GM20431 (cell line): ENCODE measurements around the gene MAP4K1.
"Not testable (repeated sequence)": the region's sequence is repeated elsewhere in the genome, so short reads cannot be mapped to it uniquely, and the experiment has no call there.

ENCODE experiments used
- in situ Hi-C: fragments of 300-500 bp; cut with MseI, MboI; formaldehyde crosslinking; loops from one replicate; pipeline ENCODE4 v1.15.0; 2020; ENCODE audit warnings: low sequenced_read_pairs; ENCODE audit not compliant: unreplicated experiment

The MAP4K1 gene

GRCh38 chr19:38583219-38583984 is 34.4 kb downstream of the MAP4K1 start:
- in situ Hi-C loops, result no loop called here

- in situ Hi-C loops, result no loop called here
Measured at GRCh38 chr19:38580080-38580479, 37.7 kb downstream of the MAP4K1 start.

- in situ Hi-C loops, result not testable (repeated sequence)
Measured at GRCh38 chr19:38579304-38579703, 38.4 kb downstream of the MAP4K1 start.

- in situ Hi-C loops, result no loop called here
Measured at GRCh38 chr19:38577826-38578225, 39.9 kb downstream of the MAP4K1 start.

GRCh38 chr19:38571682-38572081 is 46.1 kb downstream of the MAP4K1 start:
- in situ Hi-C loops, result no loop called here

GRCh38 chr19:38569368-38569983 is 48.3 kb downstream of the MAP4K1 start:
- in situ Hi-C loops, result no loop called here

- in situ Hi-C loops, result no loop called here
Measured at GRCh38 chr19:38565691-38566105, 52.1 kb downstream of the MAP4K1 start.

- in situ Hi-C loops, result no loop called here
Measured at GRCh38 chr19:38564981-38565690, 52.6 kb downstream of the MAP4K1 start.

GRCh38 chr19:38563475-38563874 is 54.3 kb downstream of the MAP4K1 start:
- in situ Hi-C loops, result no loop called here

- in situ Hi-C loops, result no loop called here
Measured at GRCh38 chr19:38562096-38562495, 55.7 kb downstream of the MAP4K1 start.

- in situ Hi-C loops, result no loop called here
Measured at GRCh38 chr19:38561658-38562057, 56.1 kb downstream of the MAP4K1 start.

GRCh38 chr19:38561053-38561606 is 56.6 kb downstream of the MAP4K1 start:
- in situ Hi-C loops, result no loop called here

GRCh38 chr19:38559428-38560401 is 58.0 kb downstream of the MAP4K1 start:
- in situ Hi-C loops, result no loop called here

GRCh38 chr19:38558933-38559332 is 58.8 kb downstream of the MAP4K1 start:
- in situ Hi-C loops, result not testable (repeated sequence)

GRCh38 chr19:38557205-38557799 is 60.5 kb downstream of the MAP4K1 start:
- in situ Hi-C loops, result no loop called here

GRCh38 chr19:38556521-38557174 is 61.1 kb downstream of the MAP4K1 start:
- in situ Hi-C loops, result no loop called here

- in situ Hi-C loops, result no loop called here
Measured at GRCh38 chr19:38555200-38555599, 62.6 kb downstream of the MAP4K1 start.

GRCh38 chr19:38554676-38555141 is 63.0 kb downstream of the MAP4K1 start:
- in situ Hi-C loops, result no loop called here

GRCh38 chr19:38553239-38553638 is 64.5 kb downstream of the MAP4K1 start:
- in situ Hi-C loops, result not testable (repeated sequence)
